MM.1S (cell line): ENCODE results near the gene KCNH1.

Experiments used
- CTCF ChIP-seq: fragments of 300-600 bp; sonication (generic); IDR thresholded peaks from 2 replicates; pipeline ENCODE4 v1.5.1; 2016; ENCODE audit warnings: antibody characterized with exemption, low read length, mixed read lengths
- EZH2 ChIP-seq: fragments of 300-600 bp; sonication (generic); optimal IDR thresholded peaks from 2 replicates; pipeline ENCODE3; 2017; ENCODE audit warnings: low read depth, mild to moderate bottlenecking, antibody characterized with exemption, low read length, mixed read lengths
- EZH2phosphoT487 ChIP-seq: fragments of 300-600 bp; sonication (generic); IDR thresholded peaks from 2 replicates; pipeline ENCODE4 v1.6.1; 2018; ENCODE audit warnings: antibody characterized with exemption, low read length

- TF ChIP-seq CTCF (no peak), EZH2 (no peak), EZH2phosphoT487 (no peak)
These were observed 346.1 kb downstream of the KCNH1 start for GRCh38 chr1:210787800-210788199.
